ENCODE results near the gene PIK3C2B.

The PIK3C2B gene

GRCh38 chr1:204457666-204458065, 36.9 kb downstream of the PIK3C2B start:
- no peak for DNase-seq

- DNase-seq: no peak
Observed at GRCh38 chr1:204456826-204457442, 37.7 kb downstream of the PIK3C2B start.

GRCh38 chr1:204455831-204456145, 38.8 kb downstream of the PIK3C2B start:
- DNase-seq: no peak

GRCh38 chr1:204455063-204455830, 39.4 kb downstream of the PIK3C2B start:
- DNase-seq: no peak

GRCh38 chr1:204454476-204454875, 40.1 kb downstream of the PIK3C2B start:
- no peak for DNase-seq

- DNase-seq: no peak
Observed at GRCh38 chr1:204453141-204453772, 41.3 kb downstream of the PIK3C2B start.

- DNase-seq: no peak
Observed at GRCh38 chr1:204451352-204452124, 43.1 kb downstream of the PIK3C2B start.

GRCh38 chr1:204450461-204451257, 43.9 kb downstream of the PIK3C2B start:
- no peak for DNase-seq

GRCh38 chr1:204449678-204450280, 44.8 kb downstream of the PIK3C2B start:
- no peak for DNase-seq

GRCh38 chr1:204448991-204449677, 45.5 kb downstream of the PIK3C2B start:
- no peak for DNase-seq

- peak; percentile 8 for DNase-seq
Observed at GRCh38 chr1:204448344-204448964, 46.2 kb downstream of the PIK3C2B start.

- no peak for DNase-seq
Observed at GRCh38 chr1:204447736-204448135, 46.9 kb downstream of the PIK3C2B start.

- no peak for DNase-seq
Observed at GRCh38 chr1:204447190-204447589, 47.4 kb downstream of the PIK3C2B start.

GRCh38 chr1:204446413-204447111, 48.0 kb downstream of the PIK3C2B start:
- DNase-seq: peak; percentile 64

- DNase-seq: peak; percentile 29
Observed at GRCh38 chr1:204445860-204446412, 48.7 kb downstream of the PIK3C2B start.
